ENCODE results near the gene RYR3.

The RYR3 gene

GRCh38 chr15:33852570-33852969 is 541.8 kb downstream of the RYR3 start:
- no peak for DNase-seq

GRCh38 chr15:33857726-33858125 is 547.0 kb downstream of the RYR3 start:
- DNase-seq, result no peak

GRCh38 chr15:33858836-33859235 is 548.1 kb downstream of the RYR3 start:
- no peak for DNase-seq

GRCh38 chr15:33859992-33860545 is 549.3 kb downstream of the RYR3 start:
- DNase-seq, result no peak

- no peak for DNase-seq
Observed at GRCh38 chr15:33860754-33861153, 550.0 kb downstream of the RYR3 start.

GRCh38 chr15:33864360-33865075 is 553.8 kb downstream of the RYR3 start:
- DNase-seq, result no peak

- DNase-seq, result no peak
Observed at GRCh38 chr15:33865416-33865815, 554.6 kb downstream of the RYR3 start.

- DNase-seq, result no peak
Observed at GRCh38 chr15:33866101-33866737, 555.5 kb downstream of the RYR3 start.

- no peak for DNase-seq
Observed at GRCh38 chr15:33871980-33872379, 561.2 kb downstream of the RYR3 start.

- DNase-seq, result no peak
Observed at GRCh38 chr15:33872416-33873106, 561.8 kb downstream of the RYR3 start.

- no peak for DNase-seq
Observed at GRCh38 chr15:33874156-33874555, 563.4 kb downstream of the RYR3 start.

GRCh38 chr15:33882921-33883320 is 572.2 kb downstream of the RYR3 start:
- no peak for DNase-seq

- DNase-seq, result no peak
Observed at GRCh38 chr15:33888176-33888575, 577.4 kb downstream of the RYR3 start.

- DNase-seq, result peak; percentile 42
Observed at GRCh38 chr15:33894193-33894592, 583.4 kb downstream of the RYR3 start.

GRCh38 chr15:33902043-33902442 is 591.3 kb downstream of the RYR3 start:
- no peak for DNase-seq

- no peak for DNase-seq
Observed at GRCh38 chr15:33903661-33904060, 592.9 kb downstream of the RYR3 start.

- DNase-seq, result no peak
Observed at GRCh38 chr15:33907326-33907725, 596.6 kb downstream of the RYR3 start.

- DNase-seq, result no peak
Observed at GRCh38 chr15:33908406-33908805, 597.6 kb downstream of the RYR3 start.

GRCh38 chr15:33910741-33911140 is 600.0 kb downstream of the RYR3 start:
- no peak for DNase-seq

GRCh38 chr15:33912326-33912725 is 601.6 kb downstream of the RYR3 start:
- no peak for DNase-seq

- no peak for DNase-seq
Observed at GRCh38 chr15:33913459-33913858, 602.7 kb downstream of the RYR3 start.

Measured in suppressor macrophage treated with lipopolysaccharide for 4 hours (primary cell).